Gastroesophageal sphincter (tissue), 4 donors: ENCODE results near the gene TRERF1. TPM values are rescaled to one million over a fixed set of nuclear protein-coding genes. Genes with fewer than 3 reads are reported as not detected.

Experiments used
- ATAC-seq: fragments of 150-250 bp; one replicate; pipeline ENCODE4 v1.9.1; 2016; ENCODE audit warnings: mild to moderate bottlenecking, moderate library complexity
- H3K27ac ChIP-seq, 4 donors: fragments of 200-600 bp; sonication (generic) in 3 of 4; 1 replicate in 3 of 4; 2 replicates in 1 of 4; pipeline ENCODE4 v1.5.1; 2016 to 2019
- H3K27me3 ChIP-seq: fragments of 200-600 bp; sonication (generic); one replicate; pipeline ENCODE4 v1.5.1; 2019
- H3K36me3 ChIP-seq, 2 donors: fragments of 200-600 bp; sonication (generic); one replicate each; pipeline ENCODE4 v1.5.1; 2019; ENCODE audit warnings: control low read depth in 1 of 2
- H3K4me1 ChIP-seq, 3 donors: fragments of 200-600 bp; sonication (generic); 1 replicate in 2 of 3; 2 replicates in 1 of 3; pipeline ENCODE4 v1.5.1; 2016 to 2019; ENCODE audit warnings: control low read depth in 2 of 3
- H3K4me3 ChIP-seq, 2 donors: fragments of 200-600 bp; sonication (generic); one replicate each; pipeline ENCODE4 v1.5.1; 2019; ENCODE audit warnings: mild to moderate bottlenecking in 1 of 2, moderate library complexity in 1 of 2
- H3K9me3 ChIP-seq, 3 donors: fragments of 200-600 bp; sonication (generic); one replicate each; pipeline ENCODE4 v1.5.1; 2017 to 2019; ENCODE audit warnings: control low read depth in 2 of 3
- CTCF ChIP-seq, 4 experiments: fragments of 200-600 bp in 2 of 4; fragments of 450-650 bp in 2 of 4; sonication (generic) in 1 of 4; IDR thresholded peaks; one replicate each; pipeline ENCODE4 v1.5.1; 2017 to 2019; ENCODE audit warnings: antibody characterized with exemption in 4 of 4, mild to moderate bottlenecking in 2 of 4, moderate library complexity in 2 of 4
- EP300 ChIP-seq: sonication (generic); formaldehyde crosslinking; IDR thresholded peaks from one replicate; pipeline ENCODE4 v1.6.1; 2017; ENCODE audit warnings: antibody characterized with exemption, mild to moderate bottlenecking
- POLR2A ChIP-seq, 2 donors: fragments of 450-650 bp; IDR thresholded peaks; one replicate each; pipeline ENCODE4 v1.6.1; 2017; ENCODE audit warnings: antibody characterized with exemption in 2 of 2, mild to moderate bottlenecking in 2 of 2, moderate library complexity in 1 of 2
- POLR2AphosphoS5 ChIP-seq: sonication (generic); formaldehyde crosslinking; IDR thresholded peaks from one replicate; pipeline ENCODE4 v1.6.1; 2017; ENCODE audit warnings: antibody characterized with exemption
- WGBS, 2 donors: methylation state at CpG; one replicate each; pipeline ENCODE4 v1.1.5; 2018; ENCODE audit warnings: low coverage in 1 of 2; 5-methylcytosine and 5-hydroxymethylcytosine counted together
- total RNA-seq, 4 donors: library from RNA; depleted of rRNA; stranded (reverse); fragments of >200 nt; gene quantifications; one replicate each; pipeline ENCODE4 v1.1.0, GENCODE V29; 2016

Gene TRERF1
- total RNA-seq, 4 donors from 2014 or later, result 3.2 to 7.4 (median 5.4) TPM

GRCh38 chr6:42462474-42462972 lies 10.8 kb upstream of the TRERF1 start:
- Histone ChIP-seq H3K9me3 (no peaks in the 10 kb centered on the region), H3K27ac (no peak overlapping the region), H3K4me1 (no peaks in the 10 kb centered on the region), H3K36me3 (no peaks in the 10 kb centered on the region), H3K27me3 (no peaks in the 10 kb centered on the region), H3K4me3 (no peak overlapping the region)
- TF ChIP-seq CTCF (IDR thresholded peaks at IDR 0.05) (no peak), POLR2AphosphoS5 (no peak), EP300 (no peak), POLR2A (IDR thresholded peaks at IDR 0.05) (no peak)
- ATAC-seq, result no peak
- WGBS, 2 donors, result 0 to 71% methylated on average over 1 to 3 of the region's 6 CpGs

- TF ChIP-seq EP300 (no peak), CTCF (IDR thresholded peaks at IDR 0.05) (no peak), POLR2A (IDR thresholded peaks at IDR 0.05) (no peak)
- Histone ChIP-seq H3K36me3 (no peaks in the 10 kb centered on the region), H3K4me1 (no peaks in the 10 kb centered on the region), H3K4me3 (no peak overlapping the region), H3K27ac (no peak overlapping the region), H3K9me3 (no peaks in the 10 kb centered on the region), H3K27me3 (no peaks in the 10 kb centered on the region)
- ATAC-seq, result no peak
- WGBS, 2 donors, result 36 to 50% methylated on average over 1 of the region's 1 CpG
Observed at GRCh38 chr6:42460883-42461282, 9.2 kb upstream of the TRERF1 start.

- no peak for TF ChIP-seq POLR2A (IDR thresholded peaks at IDR 0.05)
- no peak for TF ChIP-seq CTCF (IDR thresholded peaks at IDR 0.05)
- no peak for TF ChIP-seq EP300
- TF ChIP-seq POLR2AphosphoS5, result no peak
- no peaks in the 10 kb centered on the region for H3K4me1 ChIP-seq
- H3K4me3 ChIP-seq, result no peak overlapping the region
- no peaks in the 10 kb centered on the region for H3K27me3 ChIP-seq
- H3K9me3 ChIP-seq, result no peaks in the 10 kb centered on the region
- no peaks in the 10 kb centered on the region for H3K36me3 ChIP-seq
- 80 to 95% methylated on average over 1 to 5 of the region's 5 CpGs for WGBS, 2 donors
- no peak overlapping the region for H3K27ac ChIP-seq
- ATAC-seq, result no peak
Observed at GRCh38 chr6:42459888-42460287, 8.2 kb upstream of the TRERF1 start.

GRCh38 chr6:42454428-42454791 lies 2.7 kb upstream of the TRERF1 start:
- no peaks in the 10 kb centered on the region for H3K27me3 ChIP-seq
- WGBS, 2 donors, result 18 to 22% methylated on average over 2 to 7 of the region's 11 CpGs
- no peaks in the 10 kb centered on the region for H3K9me3 ChIP-seq
- TF ChIP-seq POLR2AphosphoS5 (no peak), EP300 (no peak), POLR2A (IDR thresholded peaks at IDR 0.05) (no peak)
- H3K36me3 ChIP-seq, result no peaks in the 10 kb centered on the region
- no peak for ATAC-seq
- peak overlapping the region in 1 of 2 donors; percentile 91 for H3K4me3 ChIP-seq
- H3K4me1 ChIP-seq, result peaks cover 0 to 35% (median 5%) of the 10 kb centered on the region in 3 donors
- peak overlapping the region in 3 of 4 donors; percentile 86 to 95 (median 92) for H3K27ac ChIP-seq

- Histone ChIP-seq H3K9me3 (no peaks in the 10 kb centered on the region), H3K4me1 (peaks cover 0 to 41% (median 5%) of the 10 kb centered on the region in 3 donors), H3K4me3 (peak overlapping the region; percentile 56 to 91), H3K27ac (peak overlapping the region in 3 of 4 donors; percentile 86 to 95 (median 92)), H3K36me3 (no peaks in the 10 kb centered on the region), H3K27me3 (no peaks in the 10 kb centered on the region)
- no peak for ATAC-seq
- TF ChIP-seq POLR2AphosphoS5 (no peak), POLR2A (IDR thresholded peaks at IDR 0.05) (no peak), CTCF (IDR thresholded peaks at IDR 0.05) (no peak)
- WGBS, 2 donors, result 4 to 7% methylated on average over 13 to 20 of the region's 32 CpGs
Observed at GRCh38 chr6:42453654-42454427, 2.1 kb upstream of the TRERF1 start.
